C4-2B (cell line): ENCODE data around the gene NCKAP5.

Experiments
- H3K27ac ChIP-seq: fragments of 450-650 bp; 2 replicates; pipeline ENCODE4 v1.5.1; 2017
- ZFX ChIP-seq: fragments of 450-650 bp; IDR thresholded peaks from 2 replicates; pipeline ENCODE4 v1.6.1; 2017
- TF ChIP-seq, protein P1 (sequence below): fragments of 450-650 bp; conservative IDR thresholded peaks from 2 replicates; pipeline ENCODE4 v1.5.1; 2017; ENCODE audit warnings: mild to moderate bottlenecking

The NCKAP5 gene

DNA sequence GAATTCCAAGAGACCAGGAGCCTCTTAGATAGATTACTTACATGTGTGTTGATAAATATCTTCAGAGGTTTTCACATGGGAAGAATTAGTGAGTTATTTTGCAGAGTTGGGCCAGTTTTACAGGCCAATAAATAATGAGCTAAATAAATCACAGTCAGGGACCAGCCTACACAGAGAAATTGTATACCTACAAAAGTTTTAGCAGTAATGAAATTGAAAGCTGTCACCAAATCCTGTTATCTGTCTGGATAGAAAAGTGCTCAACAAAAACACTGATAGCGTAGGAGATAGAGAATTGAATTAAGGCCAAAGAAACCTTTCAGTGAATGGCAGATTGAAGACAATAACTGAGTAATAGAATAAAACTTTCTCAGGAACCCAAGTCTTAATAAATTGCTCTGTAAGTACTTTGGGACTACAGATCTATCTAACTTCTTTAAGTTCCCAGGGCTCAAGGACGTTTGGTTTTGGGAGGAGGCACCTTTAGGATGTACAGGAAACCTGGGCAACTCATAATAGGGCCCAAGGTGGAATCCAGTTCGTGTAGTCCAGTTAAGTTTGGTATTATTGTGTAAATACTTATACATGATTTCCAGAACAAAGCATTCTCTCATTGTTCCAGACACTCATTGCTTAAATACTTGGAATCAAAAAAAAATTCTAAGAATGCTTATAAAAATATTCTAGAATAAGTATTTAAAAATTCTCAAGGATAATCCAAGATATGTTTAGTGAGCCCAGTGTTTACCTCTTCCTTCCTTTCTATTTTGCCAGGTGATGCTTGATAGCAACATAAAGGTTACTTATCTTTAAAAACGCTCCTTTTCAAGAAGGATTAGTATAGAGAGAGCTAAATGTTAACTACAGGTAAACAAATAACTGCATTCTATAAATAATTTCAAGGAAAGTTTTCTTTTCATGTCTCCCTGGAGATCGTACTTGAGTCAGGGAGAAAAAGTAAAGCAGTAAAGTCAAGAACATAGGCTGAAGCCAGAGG, 134.5 kb downstream of the NCKAP5 start:
- TF ChIP-seq, protein P1, sequence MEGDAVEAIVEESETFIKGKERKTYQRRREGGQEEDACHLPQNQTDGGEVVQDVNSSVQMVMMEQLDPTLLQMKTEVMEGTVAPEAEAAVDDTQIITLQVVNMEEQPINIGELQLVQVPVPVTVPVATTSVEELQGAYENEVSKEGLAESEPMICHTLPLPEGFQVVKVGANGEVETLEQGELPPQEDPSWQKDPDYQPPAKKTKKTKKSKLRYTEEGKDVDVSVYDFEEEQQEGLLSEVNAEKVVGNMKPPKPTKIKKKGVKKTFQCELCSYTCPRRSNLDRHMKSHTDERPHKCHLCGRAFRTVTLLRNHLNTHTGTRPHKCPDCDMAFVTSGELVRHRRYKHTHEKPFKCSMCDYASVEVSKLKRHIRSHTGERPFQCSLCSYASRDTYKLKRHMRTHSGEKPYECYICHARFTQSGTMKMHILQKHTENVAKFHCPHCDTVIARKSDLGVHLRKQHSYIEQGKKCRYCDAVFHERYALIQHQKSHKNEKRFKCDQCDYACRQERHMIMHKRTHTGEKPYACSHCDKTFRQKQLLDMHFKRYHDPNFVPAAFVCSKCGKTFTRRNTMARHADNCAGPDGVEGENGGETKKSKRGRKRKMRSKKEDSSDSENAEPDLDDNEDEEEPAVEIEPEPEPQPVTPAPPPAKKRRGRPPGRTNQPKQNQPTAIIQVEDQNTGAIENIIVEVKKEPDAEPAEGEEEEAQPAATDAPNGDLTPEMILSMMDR, result no peak
- no peak for TF ChIP-seq ZFX

GRCh38 chr2:133432778-133433177, 135.5 kb downstream of the NCKAP5 start:
- H3K27ac ChIP-seq, result no peak overlapping the region
- TF ChIP-seq ZFX, result no peak
- TF ChIP-seq, protein P1, result no peak

More for the DNA sequence above, 134.5 kb downstream of the NCKAP5 start:
- H3K27ac ChIP-seq, result no peak overlapping the region

DNA sequence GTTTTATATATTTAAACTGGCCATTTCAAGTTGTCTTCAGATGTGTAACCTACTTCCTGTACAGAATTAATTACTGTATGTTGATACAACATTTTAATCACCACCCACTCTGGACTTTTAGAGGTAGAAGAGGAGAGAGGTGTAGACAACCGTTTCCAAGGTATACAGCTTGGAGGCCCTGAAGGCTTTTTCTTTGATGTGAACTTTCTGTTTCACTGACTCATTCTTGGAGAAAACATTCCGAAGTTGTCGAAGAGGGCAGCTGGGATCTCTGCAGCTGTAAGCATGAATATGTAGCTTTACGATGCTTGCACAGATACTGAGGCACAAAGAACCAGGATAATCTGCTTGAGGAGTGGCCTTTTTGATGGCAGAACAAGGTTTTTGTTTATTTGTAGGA, 137.0 kb downstream of the NCKAP5 start:
- H3K27ac ChIP-seq, result no peak overlapping the region
- no peak for TF ChIP-seq ZFX
- TF ChIP-seq, protein P1, result no peak

DNA sequence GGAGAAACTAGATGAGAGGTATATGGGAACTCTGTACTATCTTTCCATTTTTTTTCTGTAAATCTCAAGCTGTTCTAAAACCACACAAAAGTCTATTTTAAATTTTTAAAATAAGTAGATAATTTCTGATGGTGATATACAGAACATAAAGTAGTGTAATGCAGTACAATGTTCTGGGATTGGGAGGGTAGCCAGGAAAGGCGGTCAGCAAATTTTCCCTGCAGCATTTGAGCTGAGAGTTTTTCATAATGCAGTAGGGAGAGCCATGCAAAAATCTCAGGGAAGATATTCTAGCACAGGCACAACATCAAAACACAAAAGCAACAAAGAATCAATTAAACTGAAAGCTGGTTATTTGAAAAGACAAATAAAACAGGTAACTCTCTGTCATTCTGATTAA, 141.5 kb downstream of the NCKAP5 start:
- H3K27ac ChIP-seq, result no peak overlapping the region
- TF ChIP-seq, protein P1, result no peak
- no peak for TF ChIP-seq ZFX

DNA sequence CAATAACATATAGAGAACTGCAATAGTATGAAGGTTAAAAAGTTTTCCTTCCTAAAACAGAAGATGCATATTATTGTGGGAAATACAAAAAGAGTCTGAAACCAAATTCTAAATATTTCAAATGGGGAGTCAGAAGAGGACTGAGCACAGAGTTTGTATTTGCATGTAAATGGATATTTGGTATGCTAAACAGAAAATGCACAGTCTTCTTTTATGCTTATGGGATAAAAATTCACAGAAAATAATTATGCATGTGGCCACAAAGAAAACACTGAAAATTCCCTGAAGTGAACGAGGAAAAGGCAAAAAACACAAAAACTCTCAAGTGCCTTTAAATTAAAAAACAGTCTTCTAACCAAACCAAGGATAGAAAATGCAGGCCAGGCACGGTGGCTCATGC, 142.7 kb downstream of the NCKAP5 start:
- TF ChIP-seq, protein P1, result no peak
- TF ChIP-seq ZFX, result no peak
- no peak overlapping the region for H3K27ac ChIP-seq

DNA sequence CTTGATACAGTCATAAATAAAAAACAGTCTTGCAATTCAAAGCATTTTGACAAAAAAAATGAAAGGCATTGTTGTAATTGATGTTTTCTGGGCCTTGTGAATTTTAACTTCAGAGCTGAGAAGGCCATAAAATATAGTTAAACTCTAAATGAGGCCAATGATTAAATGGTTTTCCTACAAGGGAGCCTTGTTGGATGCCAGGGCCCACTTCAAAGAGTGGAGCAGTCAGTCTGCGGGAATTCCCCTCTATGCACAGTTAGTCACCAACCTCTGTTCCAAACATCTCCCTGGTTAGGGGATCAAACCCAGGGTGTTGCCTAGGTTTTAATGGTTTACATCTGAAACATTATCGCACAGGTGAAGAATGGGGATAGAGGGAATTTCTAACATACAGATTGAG, 143.4 kb downstream of the NCKAP5 start:
- TF ChIP-seq ZFX, result no peak
- TF ChIP-seq, protein P1, result no peak
- H3K27ac ChIP-seq, result no peak overlapping the region

DNA sequence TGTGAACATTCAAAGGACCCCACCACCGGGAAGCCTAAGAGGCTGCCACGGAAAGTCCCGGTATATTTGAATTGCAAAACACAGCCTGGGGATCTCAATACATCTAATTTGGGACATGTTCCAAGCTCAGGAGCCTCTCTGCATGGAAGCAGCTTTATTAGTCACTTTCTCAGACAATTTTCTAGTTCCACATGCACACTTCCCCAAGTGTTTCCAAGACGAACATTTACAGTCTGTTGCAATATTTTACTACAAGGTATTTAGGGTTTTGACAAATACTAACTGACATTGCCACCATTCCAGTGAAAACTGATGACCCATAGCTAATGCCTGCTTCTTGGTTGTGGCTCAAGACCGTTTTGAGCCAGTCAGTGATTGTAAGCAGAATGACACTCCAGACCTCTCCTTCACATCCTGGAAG, 145.3 kb downstream of the NCKAP5 start:
- no peak for TF ChIP-seq ZFX
- TF ChIP-seq, protein P1, result no peak
- no peak overlapping the region for H3K27ac ChIP-seq
